Measurements from ENCODE around the gene AURKA.
"Not testable (repeated sequence)": the region's sequence is repeated elsewhere in the genome, so short reads cannot be mapped to it uniquely, and the experiment has no call there.

The AURKA gene

GRCh38 chr20:56353356-56353755 is 38.7 kb downstream of the AURKA start:
- FAIRE-seq, result no peak

DNA sequence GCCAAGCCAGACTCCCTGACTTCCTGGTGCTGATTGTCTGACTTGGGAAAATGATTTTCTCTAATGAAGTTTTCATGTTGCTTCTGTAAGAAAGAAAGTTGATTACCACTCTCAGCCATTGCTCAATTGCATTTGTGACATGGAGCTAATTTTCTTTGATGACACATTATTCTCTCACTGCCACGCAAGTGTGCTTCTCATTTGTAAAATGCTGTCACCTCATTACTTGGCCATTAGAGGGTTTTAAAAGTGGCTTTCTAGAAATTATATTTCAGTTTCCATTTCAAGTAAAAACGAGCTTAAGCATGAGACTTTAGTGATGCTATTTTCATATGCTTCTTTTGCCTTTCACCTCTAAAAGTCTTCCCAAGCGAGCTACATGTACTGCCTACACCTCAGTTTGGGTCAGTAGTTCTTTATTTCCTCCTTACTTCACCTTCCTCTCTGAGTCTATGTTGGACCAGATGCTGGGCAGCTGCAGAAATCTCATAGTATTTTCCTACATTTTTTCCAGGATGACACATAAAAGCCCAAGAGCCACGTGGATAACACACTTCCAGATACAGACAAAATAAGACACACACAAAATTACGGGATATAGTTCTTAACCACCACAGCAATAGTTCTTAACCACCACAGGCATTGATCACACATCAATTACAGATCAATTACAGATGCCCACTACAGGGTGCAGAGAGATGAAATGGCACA is 39.5 kb downstream of the AURKA start:
- no peak for FAIRE-seq

DNA sequence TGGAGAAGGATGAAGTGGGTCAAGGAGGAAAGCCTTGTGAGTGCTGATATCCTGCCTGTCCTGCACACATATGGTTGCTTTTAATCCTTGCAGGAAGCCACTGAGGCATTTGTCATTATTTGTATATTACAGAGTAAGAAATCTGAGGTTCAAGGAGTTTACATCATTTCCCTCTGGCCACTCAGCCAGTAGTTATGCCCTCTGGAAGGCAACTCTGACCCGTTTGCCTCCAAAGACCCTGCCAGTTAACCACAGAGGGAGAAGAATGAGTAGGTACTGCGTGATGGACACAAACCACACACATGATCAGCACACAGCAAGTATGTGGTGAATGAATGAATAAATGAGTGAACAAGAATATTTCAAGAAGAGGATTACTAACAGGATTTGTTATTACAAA is 41.2 kb downstream of the AURKA start:
- no peak for FAIRE-seq

DNA sequence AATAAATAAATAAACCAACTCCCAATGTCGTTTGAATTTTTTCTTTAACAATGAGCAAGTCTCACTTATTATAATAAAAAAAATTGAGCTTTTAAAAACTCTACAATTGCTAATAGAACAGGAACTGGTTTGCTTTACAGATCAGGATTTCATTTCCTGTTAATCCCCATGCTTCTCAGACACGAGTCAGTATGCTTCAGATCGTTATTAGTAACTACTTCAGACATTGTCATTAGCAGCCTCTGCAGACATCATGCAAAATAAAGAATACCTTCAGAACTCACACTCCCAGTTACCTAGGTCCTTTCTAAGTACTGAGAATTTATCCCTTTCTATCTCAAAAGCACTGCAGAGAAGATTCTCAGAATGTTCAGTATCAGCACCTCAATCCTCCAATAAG is 43.3 kb downstream of the AURKA start:
- FAIRE-seq, result no peak

DNA sequence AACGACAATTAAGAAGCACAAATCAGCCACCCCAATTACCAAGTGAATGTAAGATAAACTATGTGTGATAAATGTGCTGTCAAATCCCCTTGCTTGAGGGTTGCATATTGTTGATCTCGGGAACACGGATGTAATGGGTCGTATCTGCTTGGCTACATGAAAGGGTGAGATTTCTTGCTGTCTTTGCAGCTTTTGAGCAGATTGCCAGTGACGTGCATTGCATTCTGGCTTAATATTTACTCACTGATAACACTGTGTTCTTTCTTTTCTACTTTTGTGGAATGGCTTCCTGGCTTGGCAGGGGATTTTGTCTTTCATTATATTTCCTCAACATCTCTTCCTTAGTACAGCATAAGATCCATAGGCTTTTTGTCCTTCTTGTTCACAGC is 43.7 kb downstream of the AURKA start:
- FAIRE-seq, result no peak

DNA sequence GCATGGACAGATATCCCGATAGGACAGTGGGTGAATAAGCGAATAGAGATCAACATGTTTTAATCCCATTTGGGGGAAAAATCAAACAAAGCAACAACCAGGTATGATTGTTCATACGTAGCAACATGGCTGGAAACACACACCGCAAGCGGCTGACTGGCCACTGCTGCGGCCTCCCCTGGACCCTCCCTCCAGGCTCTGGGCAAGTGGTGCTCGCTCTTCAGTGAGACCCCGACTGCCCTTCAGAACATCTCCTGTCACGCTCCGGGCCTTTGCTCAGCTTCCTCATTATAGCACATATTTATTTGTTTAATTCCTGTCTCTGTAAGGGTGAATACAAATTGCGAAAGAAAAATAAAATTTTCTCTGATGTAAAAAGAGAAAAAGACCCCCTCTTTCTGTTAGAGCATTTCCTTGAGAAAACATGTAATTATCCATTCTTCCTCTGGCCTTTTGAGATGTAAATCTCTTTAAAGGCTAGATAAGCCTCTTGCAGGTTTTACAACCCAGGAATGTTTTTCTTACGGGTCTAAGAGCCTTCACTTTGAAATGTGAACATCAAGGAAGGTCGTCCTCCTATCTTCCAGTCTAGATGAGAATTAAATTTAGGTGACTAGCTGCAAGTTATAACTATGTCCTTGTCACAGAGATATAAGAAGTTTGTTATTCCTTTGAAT is 44.2 kb downstream of the AURKA start:
- FAIRE-seq, result no peak

- no peak for FAIRE-seq
These were observed 46.1 kb downstream of the AURKA start for GRCh38 chr20:56345911-56346310.

DNA sequence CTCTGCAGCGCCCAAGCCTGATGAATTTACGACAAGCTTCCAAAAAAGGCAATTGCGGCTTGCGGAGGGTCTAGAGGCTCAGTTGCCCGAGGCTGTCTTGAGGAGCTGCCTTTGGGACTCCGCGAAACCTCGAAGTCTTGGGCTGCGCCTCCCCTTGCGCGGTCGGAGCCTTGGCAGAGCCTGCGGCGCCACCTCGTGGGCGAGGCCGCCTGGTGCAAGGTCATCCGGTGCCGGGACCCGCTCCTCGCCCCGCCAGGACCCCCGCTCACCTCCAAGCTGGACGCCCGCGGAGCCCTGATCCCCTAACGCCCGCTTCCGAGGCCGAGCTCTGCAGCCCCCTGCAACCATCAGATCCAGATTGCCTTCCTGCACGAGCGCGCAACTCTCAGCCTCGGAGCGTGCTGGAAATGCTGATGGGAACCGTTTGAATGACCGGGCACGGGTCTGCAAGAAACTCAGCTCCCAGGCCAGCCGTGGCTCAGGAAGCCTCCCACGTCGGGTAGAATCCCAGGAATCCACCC is 48.1 kb downstream of the AURKA start:
- no peak for FAIRE-seq

DNA sequence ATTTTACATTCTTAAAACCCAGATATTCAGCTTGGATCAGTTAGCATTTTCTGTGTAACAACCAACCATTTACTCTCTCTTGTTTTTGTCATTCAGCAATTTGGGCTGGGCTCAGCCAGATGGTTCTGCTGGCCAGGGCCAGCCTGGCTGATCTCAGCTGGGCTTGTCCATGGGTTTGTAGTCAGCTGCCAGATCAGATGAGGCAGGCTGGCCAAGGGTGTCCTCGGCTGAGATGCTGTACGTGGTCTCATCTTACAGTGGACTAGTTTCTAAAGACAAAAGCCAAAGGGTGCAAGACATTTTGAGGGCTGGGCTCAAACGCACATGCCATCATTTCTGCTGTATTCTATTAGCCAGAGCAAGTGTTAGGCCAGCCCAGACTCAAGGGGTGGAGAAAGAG is 49.2 kb downstream of the AURKA start:
- no peak for FAIRE-seq

GRCh38 chr20:56336709-56337108 is 55.3 kb downstream of the AURKA start:
- FAIRE-seq, result not testable (repeated sequence)

DNA sequence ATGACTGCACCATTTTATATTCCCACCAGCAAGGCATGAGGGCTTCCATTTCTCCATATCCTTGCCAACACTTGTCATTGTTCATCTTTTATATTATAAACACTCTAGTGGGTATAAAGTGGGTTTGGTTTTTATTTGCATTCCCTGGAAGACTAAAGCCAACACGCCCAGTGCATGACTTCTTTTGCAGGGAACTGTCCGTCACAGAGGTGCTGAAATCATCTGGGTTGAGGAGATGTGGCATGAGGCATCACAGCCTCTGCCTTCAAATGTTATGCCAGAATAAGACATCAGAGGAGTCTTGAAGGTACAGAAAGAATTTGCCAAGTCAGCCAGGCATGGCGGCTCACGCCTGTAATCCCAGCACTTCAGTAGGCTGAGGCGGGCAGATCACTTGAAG is 63.2 kb downstream of the AURKA start:
- no peak for FAIRE-seq

DNA sequence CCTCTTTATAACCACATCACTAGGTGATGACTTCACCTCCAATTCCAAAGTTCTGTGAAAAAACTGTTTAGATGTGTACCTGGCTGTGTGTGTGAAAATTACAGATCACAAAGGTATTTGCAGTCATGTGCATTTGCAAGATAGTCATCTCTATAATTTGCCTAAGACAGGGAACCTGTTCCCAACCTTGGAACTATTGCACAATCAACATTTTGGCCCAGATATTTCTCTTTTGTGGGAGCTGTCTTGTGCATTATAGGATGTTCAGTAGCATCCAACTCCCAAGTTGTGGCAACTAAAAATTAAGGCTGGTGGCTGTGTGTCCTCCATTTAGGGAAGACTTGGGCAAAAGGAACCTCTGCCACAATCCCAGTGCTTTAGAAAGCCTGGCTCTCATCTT is 67.2 kb downstream of the AURKA start:
- FAIRE-seq, result no peak

DNA sequence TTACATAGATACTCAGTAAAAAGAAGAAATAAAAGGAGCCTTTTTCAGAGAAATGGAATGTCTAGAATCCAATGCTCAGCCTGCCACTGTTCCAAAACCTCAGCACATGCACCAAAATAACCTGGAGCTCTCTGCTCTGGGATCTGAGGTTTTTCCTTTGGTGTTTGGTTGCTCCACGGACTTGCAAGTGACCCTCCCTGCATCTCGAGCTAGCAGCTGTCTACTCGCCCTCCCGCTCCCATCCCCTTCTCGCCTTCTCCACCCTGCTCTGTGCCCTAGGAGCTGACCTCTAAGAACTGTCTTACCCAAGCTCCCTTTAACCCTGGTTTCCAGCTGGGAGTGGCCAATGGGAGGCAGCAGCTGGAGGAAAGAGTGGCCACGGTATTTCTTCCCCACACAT is 68.4 kb downstream of the AURKA start:
- no peak for FAIRE-seq

GRCh38 chr20:56323206-56323605 is 68.8 kb downstream of the AURKA start:
- FAIRE-seq, result no peak

DNA sequence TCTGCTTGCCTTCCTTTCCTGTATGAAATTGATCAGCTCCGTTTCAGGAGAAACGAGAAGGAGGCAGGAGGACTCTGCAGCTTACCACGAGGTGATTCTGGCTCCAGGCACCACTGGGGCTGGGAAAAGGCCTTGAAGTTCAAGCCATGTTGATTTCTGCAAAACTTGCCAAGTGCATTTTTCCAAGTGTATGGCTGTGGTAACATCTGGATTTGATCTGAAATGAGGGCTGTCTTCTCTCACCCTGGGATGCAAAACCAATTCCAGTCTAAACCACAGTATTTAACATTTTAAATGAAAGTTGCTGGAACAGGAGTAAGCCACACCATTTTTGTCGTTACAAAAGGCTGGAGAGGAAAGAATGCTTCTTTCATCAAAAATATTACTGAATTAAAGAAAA is 69.3 kb downstream of the AURKA start:
- FAIRE-seq, result no peak

All from endometrium (tissue), 2 donors.